Stimulated activated CD4-positive, alpha-beta T cell treated with anti-CD3 and anti-CD28 coated beads, TNF-alpha, amount 100 ng/mL, for 48 hours (primary cell): ENCODE results near the gene LATS1.

Experiments
- DNase-seq, 3 donors: peaks; one replicate each; pipeline ENCODE4 v3.0.0-alpha.2; 2020; ENCODE audit warnings: low read depth in 3 of 3

LATS1 gene

DNA sequence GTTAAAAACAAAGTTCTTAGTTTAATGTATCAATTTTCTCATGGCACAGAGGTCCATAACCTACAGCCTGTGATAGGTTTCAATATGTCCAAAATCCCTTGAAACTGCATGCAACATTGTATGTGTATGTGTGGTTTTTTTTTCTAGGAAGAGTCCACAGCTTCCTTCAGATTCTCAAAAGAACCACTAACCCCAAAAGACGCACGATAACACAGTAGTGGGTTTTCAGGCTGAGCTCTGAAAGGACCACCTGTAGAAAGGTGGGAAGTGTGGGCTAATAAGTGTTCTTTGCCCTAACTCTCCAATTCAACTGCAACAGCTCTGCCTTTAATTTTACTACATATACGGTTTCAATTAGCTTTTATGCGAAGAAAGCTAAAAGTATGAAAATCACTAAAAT, 57.9 kb downstream of the LATS1 start:
- no peak for DNase-seq

DNA sequence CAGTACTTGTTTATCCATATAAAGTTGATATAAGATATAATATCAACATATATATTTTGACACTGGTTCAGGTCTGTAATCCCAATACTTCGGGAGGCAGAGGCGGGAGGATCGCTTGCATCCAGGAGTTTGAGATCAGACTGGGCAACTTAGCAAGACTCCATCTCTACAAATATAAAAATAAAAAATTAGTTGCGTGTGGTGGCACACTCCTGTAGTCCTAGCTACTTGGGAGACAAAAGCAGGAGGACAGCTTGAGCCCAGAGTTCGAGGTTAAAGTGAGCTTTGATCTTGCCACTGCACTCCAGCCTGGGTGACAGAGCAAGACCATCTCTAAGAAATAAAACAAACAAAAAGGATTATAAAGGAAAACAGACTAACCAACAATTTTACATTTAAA, 60.5 kb downstream of the LATS1 start:
- DNase-seq: no peak

DNA sequence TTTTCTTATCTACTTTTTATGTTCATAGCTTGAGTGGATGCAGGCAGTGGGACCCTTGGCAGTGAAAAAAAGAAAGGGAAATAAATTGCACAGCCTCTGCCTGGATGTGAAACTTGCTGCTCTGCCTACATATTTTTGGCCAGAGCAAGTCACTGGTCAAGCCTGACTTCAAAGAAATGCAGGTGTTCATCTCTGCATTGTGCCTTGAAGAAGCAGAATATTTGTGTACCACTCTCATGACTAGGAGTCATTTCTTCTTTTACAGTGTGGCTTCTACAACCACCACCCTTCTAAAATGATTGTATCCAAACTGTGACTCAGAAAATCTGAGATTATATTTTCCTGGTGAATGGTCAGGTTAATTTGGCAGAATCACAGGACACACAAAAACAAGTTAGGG, 66.8 kb downstream of the LATS1 start:
- no peak for DNase-seq

DNA sequence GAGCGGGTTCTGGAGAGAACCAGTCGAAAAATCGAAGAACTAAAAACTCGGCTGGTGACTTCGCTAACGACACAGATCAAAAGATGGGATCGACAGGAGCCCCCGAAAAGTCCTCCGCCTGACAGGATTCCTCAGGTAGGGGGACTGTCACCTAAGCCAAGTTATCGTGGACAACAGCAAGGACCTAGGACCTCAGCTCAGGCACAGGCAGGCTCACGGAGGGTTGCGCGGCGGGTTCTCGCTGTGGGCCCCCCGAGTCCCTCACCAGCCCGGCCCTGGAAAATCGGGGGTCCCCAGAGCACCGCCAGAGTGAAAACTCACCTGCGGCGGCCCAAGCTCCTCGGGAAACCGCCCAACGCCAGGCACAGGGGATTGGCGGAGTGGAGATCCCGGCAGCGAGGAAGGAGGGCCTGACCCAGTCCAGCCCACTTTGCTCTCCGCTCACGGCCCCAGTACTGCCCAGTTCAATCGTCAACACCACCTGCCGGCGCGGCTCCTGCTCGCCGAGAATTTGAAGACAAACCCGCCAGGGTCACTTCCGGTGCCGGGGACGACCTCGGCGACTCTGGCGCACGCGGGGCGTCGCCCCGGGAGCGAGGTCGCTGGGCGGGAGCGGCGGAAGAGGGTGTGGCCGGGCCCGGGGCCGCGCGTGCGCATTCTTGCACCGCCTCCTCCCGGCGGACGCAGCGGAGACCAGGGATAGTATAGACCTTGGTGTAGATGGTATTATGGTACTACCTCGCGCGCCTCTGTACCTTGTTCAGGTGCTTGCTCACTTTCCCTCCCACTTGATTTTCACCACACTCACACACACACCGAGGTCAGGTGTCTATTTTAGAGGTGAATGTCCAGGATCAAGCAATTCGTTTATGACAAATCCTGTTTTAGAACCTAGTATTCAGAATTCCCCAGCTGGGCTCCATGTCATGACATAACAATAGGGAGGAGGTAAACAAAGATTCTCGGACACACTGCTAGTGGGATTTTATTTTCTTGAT, 69.5 kb downstream of the LATS1 start, which contains the start of gene KATNA1:
KATNA1 (minus strand) TSS at position 567 of the 998 bp plus-strand sequence. CDS start 10,167 bp downstream, outside the sequence.
- DNase-seq: peak; percentile 82 to 84 (median 83)

DNA sequence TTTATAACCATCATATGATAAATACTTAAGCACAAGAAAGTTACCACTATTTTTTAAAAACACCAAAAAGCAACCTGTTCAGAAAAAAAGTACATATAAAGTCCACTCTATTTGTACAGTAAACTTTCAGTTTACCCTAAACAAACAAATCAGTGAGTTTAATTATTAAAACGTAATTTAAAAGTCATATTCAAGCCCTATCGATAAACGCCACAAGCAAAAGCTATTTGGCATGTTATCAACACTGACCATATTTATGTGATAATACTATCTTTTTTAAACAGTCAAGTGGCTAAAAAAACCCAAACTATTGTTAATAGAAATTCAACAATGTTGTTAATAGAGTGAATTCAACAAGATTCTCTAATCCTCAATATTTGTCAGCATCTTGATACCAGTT, 71.3 kb downstream of the LATS1 start:
- no peak for DNase-seq

DNA sequence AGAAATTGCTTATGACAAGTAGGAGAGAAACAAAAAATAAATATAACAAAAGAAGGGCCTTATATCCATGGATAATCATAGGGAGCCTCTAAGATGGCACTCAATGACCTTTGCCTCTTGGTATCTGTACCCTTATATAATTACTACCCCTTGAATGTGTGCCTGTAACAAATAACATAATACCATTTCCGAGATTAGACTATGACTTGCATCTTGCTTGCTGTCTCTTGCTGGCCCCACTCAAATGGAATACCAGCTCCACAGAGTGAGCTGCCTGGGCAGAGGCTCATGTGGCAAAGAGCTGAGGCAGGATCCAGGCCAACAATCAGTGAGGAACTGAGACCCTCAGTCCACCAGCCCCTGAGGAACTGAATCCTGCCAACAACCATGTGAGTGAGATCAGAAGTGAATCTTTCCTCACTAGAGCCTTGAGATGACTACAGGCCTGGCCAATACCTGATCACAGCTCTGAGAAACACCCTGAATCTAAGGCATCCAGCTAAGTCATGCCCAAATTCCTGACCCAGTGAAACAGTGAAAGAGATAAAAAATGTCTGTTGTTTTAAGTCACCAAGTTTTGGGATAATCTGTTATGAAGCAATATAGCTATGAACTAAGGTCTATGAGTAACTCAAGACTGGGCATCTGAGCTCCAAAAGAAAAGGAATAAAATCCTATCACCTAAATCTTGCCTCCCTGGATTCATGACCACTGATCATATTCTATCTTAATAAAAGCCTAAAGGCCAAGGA, 74.9 kb downstream of the LATS1 start:
- no peak for DNase-seq

DNA sequence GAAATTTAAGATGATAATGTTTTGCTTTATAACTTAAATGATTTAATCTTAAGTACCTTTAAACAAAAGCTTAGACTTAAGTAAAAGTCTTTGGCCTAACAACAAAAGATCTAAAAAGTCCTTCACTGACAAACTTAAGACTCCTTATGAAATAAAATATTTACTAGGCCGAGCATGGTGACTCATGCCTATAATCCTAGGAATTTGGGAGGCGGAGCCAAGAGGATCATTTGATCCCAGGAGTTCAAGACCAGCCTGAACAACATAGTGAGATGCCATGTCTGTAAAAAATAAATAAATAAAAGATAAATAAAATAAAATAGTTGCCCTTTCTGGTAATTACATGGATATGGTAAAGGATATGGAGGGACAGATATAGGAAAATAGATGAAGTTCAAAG, 81.8 kb downstream of the LATS1 start:
- DNase-seq: no peak

DNA sequence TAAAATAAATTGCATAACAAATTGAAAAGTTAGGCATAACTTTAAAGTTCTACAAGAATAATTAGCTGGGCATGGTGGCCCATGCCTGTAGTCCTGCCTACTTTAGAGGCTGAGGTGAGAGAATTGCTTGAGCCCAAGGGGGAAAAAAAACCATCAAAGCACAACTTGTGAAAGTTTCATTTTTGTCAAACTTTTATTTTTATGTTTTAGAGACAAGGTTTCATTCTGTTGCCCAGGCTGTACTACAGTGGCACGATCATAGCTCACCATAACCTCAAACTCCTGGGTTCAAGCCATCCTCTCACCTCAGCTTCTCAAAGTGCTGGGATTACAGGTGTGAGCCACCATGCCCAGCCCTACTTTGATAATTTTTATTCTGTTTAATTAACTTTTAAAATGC, 83.6 kb downstream of the LATS1 start:
- no peak for DNase-seq

DNA sequence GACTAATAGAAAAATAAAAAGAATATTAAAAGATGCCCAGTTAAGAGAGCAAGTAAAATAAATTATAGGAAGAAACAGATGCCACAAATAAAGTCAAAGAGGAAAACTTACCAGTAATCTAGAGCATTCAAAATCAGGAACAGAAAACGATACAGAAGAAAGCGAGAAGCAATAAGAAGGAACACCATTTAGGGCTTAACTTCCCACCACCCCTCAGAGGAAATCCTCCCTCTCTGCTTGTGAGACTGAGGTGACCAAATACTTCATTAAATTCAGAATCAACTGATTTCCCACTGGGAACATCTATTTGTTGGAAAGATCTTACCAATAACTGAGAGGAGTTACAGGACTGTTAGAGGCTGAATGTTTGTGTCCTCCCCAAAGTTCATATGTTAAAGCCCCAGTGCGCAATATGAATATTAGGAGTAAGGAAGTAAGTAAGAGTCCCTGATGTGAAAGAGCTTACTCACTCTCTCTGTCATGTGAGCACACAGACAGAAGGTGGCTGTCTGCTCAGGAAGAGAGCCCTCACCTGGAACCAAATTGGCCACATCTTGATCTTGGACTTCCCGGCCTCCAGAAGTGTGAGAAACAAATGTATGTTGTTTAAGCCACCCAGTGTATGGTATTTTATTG, 88.9 kb downstream of the LATS1 start:
- no peak for DNase-seq

DNA sequence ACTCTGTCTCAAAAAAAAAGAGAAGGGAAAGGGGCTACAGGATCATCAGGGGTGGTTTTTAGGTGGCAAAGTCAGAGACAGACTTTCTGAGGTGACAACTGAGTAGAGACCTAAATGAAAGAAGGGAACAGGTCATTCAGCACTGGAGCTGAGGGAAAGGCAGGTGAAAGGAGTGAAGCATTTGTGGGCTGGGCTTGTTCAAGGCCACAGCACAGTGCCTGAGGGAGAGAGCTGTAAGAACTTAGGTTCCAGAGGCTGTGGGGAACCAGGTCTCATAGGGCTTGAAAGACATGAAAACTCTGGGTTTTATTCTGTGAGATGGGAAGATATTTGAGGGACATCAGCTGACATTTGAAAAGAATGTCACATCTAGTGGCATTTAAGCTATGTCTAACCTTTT, 90.2 kb downstream of the LATS1 start:
- no peak for DNase-seq

DNA sequence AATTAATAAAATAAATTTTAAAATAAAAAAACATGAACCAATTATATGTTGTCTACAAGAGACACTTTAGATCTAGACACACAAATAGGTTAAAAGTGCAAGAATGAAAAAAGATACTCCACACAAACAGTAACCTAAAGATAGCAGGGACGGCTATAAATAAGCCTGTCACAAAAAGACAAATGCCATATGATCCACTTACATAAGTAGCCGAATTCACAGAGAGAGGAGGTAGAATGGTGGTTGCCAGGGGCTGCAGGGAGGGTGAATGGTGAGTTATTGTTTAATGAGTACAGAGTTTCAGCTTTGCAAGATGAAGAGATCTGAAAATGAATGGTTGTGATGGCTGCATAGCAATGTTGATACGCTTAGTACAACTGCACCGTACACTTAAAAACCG, 102.1 kb downstream of the LATS1 start:
- DNase-seq: no peak

DNA sequence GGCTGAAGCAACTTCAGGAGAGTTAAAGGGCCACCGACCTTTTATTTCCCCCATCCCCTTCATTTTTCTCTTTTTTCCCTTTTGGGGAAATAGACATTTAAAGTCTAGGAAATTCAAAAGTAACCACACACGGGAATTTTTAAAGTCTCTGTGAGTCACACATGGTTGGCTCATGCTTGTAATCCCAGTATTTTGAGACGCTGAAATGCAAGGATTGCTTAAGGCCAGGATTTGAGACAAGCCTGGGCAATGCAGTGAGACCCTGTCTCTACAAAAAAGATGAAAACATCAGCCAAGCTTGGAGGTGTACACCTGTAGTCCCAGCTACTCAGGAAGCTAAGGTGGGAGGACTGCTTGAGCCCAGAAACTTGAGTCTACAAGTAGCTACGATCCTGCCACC, 103.6 kb downstream of the LATS1 start:
- no peak for DNase-seq

DNA sequence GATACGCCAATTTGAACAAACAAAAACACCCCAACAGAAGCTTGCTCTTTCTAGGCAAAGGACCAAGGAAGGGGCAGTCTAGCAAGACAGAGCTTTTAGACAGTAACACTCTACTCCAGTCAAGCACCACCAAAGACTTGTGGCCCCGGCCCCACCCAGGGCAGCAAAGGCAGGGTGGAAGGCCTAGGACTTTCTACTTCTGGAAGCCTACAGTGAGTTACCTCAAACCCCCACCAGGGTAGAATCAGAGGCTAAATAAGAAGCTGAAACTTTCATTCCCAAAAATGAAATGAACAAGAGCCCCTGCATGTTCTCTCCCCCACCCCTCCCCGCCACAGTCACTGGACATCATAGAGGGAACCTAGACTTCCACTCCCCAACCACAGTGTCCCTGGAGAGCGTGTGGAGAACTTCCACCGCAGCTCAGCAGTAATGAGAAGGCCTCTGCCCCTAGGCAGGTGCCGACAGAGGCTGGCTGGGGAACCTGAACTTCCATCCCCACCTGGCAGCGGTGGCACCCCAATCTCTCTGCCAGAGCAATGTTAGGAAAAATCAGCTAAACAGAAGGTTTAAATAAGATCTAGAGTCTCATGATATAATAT, 109.4 kb downstream of the LATS1 start:
- DNase-seq: no peak
